ENCODE measurements around the gene OSGIN1. TPM values are rescaled to one million over a fixed set of nuclear protein-coding genes. Genes with fewer than 3 reads are reported as not detected.

OSGIN1 gene
- total and polyA plus RNA-seq, 2 of the 8 experiments (the other 6 are each of a cell fraction or from before 2014, with no cell fraction given): 0.58 to 0.76 TPM

DNA sequence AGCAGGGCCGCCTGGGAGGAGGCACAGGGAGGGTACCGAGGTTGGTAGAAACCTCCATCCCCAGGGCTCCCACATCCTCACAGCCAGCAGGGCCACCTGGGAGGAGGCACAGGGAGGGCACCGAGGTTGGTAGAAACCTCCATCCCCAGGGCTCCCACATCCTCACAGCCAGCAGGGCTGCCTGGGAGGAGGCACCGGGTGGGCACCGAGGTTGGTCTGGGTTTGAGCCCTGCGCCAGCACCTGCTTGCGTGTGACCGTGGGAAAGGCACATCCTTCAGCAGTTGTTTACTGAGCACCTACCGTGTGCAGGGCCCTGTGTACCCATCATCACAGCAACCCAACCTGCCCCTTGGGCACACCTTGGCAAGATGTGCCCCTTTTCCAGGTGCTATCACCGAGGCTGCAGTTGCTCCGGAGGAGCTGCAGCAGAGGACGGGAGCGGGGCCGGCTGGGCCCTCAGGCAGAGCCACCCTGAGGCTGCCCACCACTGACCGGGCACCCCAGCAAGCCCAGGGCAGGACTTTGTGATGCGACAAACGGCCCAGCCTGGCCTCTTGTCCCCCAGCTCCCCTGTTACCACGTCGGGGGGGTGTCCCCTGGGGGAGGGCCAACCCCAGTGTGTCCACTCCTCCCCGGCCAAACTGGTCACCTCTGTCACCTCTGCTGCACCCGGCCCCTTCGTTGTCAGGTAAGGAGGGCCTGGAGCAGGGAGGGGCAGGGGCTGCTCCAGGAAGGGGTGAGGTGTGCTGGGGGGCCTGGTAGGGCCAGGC, 22.1 kb upstream of the OSGIN1 start (continued):
- no peak for TF ChIP-seq SAP30 (IDR thresholded peaks at IDR 0.05; ENCODE audit: insufficient read depth, insufficient replicate concordance, low read length)
- TF ChIP-seq CHD2 (IDR thresholded peaks at IDR 0.05; ENCODE audit: low read length): no peak
- TF ChIP-seq, protein P1, sequence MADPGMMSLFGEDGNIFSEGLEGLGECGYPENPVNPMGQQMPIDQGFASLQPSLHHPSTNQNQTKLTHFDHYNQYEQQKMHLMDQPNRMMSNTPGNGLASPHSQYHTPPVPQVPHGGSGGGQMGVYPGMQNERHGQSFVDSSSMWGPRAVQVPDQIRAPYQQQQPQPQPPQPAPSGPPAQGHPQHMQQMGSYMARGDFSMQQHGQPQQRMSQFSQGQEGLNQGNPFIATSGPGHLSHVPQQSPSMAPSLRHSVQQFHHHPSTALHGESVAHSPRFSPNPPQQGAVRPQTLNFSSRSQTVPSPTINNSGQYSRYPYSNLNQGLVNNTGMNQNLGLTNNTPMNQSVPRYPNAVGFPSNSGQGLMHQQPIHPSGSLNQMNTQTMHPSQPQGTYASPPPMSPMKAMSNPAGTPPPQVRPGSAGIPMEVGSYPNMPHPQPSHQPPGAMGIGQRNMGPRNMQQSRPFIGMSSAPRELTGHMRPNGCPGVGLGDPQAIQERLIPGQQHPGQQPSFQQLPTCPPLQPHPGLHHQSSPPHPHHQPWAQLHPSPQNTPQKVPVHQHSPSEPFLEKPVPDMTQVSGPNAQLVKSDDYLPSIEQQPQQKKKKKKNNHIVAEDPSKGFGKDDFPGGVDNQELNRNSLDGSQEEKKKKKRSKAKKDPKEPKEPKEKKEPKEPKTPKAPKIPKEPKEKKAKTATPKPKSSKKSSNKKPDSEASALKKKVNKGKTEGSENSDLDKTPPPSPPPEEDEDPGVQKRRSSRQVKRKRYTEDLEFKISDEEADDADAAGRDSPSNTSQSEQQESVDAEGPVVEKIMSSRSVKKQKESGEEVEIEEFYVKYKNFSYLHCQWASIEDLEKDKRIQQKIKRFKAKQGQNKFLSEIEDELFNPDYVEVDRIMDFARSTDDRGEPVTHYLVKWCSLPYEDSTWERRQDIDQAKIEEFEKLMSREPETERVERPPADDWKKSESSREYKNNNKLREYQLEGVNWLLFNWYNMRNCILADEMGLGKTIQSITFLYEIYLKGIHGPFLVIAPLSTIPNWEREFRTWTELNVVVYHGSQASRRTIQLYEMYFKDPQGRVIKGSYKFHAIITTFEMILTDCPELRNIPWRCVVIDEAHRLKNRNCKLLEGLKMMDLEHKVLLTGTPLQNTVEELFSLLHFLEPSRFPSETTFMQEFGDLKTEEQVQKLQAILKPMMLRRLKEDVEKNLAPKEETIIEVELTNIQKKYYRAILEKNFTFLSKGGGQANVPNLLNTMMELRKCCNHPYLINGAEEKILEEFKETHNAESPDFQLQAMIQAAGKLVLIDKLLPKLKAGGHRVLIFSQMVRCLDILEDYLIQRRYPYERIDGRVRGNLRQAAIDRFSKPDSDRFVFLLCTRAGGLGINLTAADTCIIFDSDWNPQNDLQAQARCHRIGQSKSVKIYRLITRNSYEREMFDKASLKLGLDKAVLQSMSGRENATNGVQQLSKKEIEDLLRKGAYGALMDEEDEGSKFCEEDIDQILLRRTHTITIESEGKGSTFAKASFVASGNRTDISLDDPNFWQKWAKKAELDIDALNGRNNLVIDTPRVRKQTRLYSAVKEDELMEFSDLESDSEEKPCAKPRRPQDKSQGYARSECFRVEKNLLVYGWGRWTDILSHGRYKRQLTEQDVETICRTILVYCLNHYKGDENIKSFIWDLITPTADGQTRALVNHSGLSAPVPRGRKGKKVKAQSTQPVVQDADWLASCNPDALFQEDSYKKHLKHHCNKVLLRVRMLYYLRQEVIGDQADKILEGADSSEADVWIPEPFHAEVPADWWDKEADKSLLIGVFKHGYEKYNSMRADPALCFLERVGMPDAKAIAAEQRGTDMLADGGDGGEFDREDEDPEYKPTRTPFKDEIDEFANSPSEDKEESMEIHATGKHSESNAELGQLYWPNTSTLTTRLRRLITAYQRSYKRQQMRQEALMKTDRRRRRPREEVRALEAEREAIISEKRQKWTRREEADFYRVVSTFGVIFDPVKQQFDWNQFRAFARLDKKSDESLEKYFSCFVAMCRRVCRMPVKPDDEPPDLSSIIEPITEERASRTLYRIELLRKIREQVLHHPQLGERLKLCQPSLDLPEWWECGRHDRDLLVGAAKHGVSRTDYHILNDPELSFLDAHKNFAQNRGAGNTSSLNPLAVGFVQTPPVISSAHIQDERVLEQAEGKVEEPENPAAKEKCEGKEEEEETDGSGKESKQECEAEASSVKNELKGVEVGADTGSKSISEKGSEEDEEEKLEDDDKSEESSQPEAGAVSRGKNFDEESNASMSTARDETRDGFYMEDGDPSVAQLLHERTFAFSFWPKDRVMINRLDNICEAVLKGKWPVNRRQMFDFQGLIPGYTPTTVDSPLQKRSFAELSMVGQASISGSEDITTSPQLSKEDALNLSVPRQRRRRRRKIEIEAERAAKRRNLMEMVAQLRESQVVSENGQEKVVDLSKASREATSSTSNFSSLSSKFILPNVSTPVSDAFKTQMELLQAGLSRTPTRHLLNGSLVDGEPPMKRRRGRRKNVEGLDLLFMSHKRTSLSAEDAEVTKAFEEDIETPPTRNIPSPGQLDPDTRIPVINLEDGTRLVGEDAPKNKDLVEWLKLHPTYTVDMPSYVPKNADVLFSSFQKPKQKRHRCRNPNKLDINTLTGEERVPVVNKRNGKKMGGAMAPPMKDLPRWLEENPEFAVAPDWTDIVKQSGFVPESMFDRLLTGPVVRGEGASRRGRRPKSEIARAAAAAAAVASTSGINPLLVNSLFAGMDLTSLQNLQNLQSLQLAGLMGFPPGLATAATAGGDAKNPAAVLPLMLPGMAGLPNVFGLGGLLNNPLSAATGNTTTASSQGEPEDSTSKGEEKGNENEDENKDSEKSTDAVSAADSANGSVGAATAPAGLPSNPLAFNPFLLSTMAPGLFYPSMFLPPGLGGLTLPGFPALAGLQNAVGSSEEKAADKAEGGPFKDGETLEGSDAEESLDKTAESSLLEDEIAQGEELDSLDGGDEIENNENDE (IDR thresholded peaks at IDR 0.05; ENCODE audit: insufficient replicate concordance, low read length): no peak
- no peak for TF ChIP-seq RNF2 (IDR thresholded peaks at IDR 0.05; ENCODE audit: borderline replicate concordance, low read depth, low read length, missing control alignments, poor library complexity, severe bottlenecking)
- TF ChIP-seq SP4 (IDR thresholded peaks at IDR 0.05; ENCODE audit: low read length): no peak
- TF ChIP-seq, protein P2, sequence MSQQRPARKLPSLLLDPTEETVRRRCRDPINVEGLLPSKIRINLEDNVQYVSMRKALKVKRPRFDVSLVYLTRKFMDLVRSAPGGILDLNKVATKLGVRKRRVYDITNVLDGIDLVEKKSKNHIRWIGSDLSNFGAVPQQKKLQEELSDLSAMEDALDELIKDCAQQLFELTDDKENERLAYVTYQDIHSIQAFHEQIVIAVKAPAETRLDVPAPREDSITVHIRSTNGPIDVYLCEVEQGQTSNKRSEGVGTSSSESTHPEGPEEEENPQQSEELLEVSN (IDR thresholded peaks at IDR 0.05): no peak
- no peak for TF ChIP-seq KDM4A (IDR thresholded peaks at IDR 0.05; ENCODE audit: low read depth, low read length, severe bottlenecking)

All from H1 (cell line).